ENCODE data around the gene FURIN. TPM values are rescaled to one million over a fixed set of nuclear protein-coding genes. Genes with fewer than 3 reads are reported as not detected.

FURIN gene
- total RNA-seq, 1 donor from 2014 or later, result 8.3 TPM

GRCh38 chr15:90860942-90861675, 7.3 kb upstream of the FURIN start:
- Histone ChIP-seq H3K9me3 (ENCODE audit: low read depth) (no peaks in the 10 kb centered on the region), H4K20me1 (ENCODE audit: low read depth) (no peaks in the 10 kb centered on the region), H3K27me3 (no peaks in the 10 kb centered on the region), H3K4me1 (peaks cover 4% of the 10 kb centered on the region), H3F3A (ENCODE audit: low read depth) (no peaks in the 10 kb centered on the region), H3K79me2 (ENCODE audit: low read depth) (no peaks in the 10 kb centered on the region), H2AFZ (replicated peaks) (no peak overlapping the region), H3K36me3 (no peaks in the 10 kb centered on the region), H3K27ac (no peak overlapping the region), H3K4me3 (no peak overlapping the region), H3K9ac (no peak overlapping the region), H3K4me2 (no peak overlapping the region)
- Mint-ChIP-seq H3K9me3 (no peaks in the 10 kb centered on the region), H3K4me3 (no peak overlapping the region), H3K27me3 (ENCODE audit: insufficient read depth, low read depth) (peaks cover 4% of the 10 kb centered on the region), H3K36me3 (no peaks in the 10 kb centered on the region), H3K4me1 (peaks cover 10% of the 10 kb centered on the region), H3K27ac (no peak overlapping the region)
- TF ChIP-seq EZH2 (IDR thresholded peaks at IDR 0.05), result no peak
- TF ChIP-seq CTCF (IDR thresholded peaks at IDR 0.05), result no peak
- no peak for TF ChIP-seq EZH2phosphoT487 (IDR thresholded peaks at IDR 0.05)
- no peak for DNase-seq (ENCODE audit: low spot score)

- H3K4me1 Mint-ChIP-seq, result peaks cover 10% of the 10 kb centered on the region
- H3K4me1 ChIP-seq, result peaks cover 4% of the 10 kb centered on the region
- no peaks in the 10 kb centered on the region for H3K36me3 Mint-ChIP-seq
- H3K27me3 Mint-ChIP-seq (ENCODE audit: insufficient read depth, low read depth), result peaks cover 7% of the 10 kb centered on the region
- no peaks in the 10 kb centered on the region for H3K36me3 ChIP-seq
- H3F3A ChIP-seq (ENCODE audit: low read depth), result no peaks in the 10 kb centered on the region
- H3K9me3 Mint-ChIP-seq, result no peaks in the 10 kb centered on the region
- H3K9me3 ChIP-seq (ENCODE audit: low read depth), result no peaks in the 10 kb centered on the region
- no peak overlapping the region for H2AFZ ChIP-seq (replicated peaks)
- H3K4me3 ChIP-seq, result no peak overlapping the region
- H3K4me3 Mint-ChIP-seq, result no peak overlapping the region
- no peak for DNase-seq (ENCODE audit: low spot score)
- TF ChIP-seq EZH2phosphoT487 (IDR thresholded peaks at IDR 0.05) (no peak), EZH2 (IDR thresholded peaks at IDR 0.05) (no peak), CTCF (IDR thresholded peaks at IDR 0.05) (no peak)
- H3K4me2 ChIP-seq, result no peak overlapping the region
- H4K20me1 ChIP-seq (ENCODE audit: low read depth), result no peaks in the 10 kb centered on the region
- no peak overlapping the region for H3K27ac Mint-ChIP-seq
- no peaks in the 10 kb centered on the region for H3K27me3 ChIP-seq
- no peak overlapping the region for H3K9ac ChIP-seq
- H3K79me2 ChIP-seq (ENCODE audit: low read depth), result no peaks in the 10 kb centered on the region
- H3K27ac ChIP-seq, result no peak overlapping the region
These were observed 5.9 kb upstream of the FURIN start for GRCh38 chr15:90862487-90862886.

- no peaks in the 10 kb centered on the region for H4K20me1 ChIP-seq (ENCODE audit: low read depth)
- no peaks in the 10 kb centered on the region for H3K9me3 Mint-ChIP-seq
- H3K27me3 ChIP-seq, result no peaks in the 10 kb centered on the region
- H3K9me3 ChIP-seq (ENCODE audit: low read depth), result no peaks in the 10 kb centered on the region
- peaks cover 10% of the 10 kb centered on the region for H3K4me1 Mint-ChIP-seq
- TF ChIP-seq EZH2phosphoT487 (IDR thresholded peaks at IDR 0.05) (no peak), EZH2 (IDR thresholded peaks at IDR 0.05) (no peak), CTCF (IDR thresholded peaks at IDR 0.05) (no peak)
- H3K79me2 ChIP-seq (ENCODE audit: low read depth), result no peaks in the 10 kb centered on the region
- DNase-seq (ENCODE audit: low spot score), result no peak
- H3K4me2 ChIP-seq, result no peak overlapping the region
- no peaks in the 10 kb centered on the region for H3K36me3 ChIP-seq
- no peaks in the 10 kb centered on the region for H3F3A ChIP-seq (ENCODE audit: low read depth)
- peaks cover 4% of the 10 kb centered on the region for H3K4me1 ChIP-seq
- no peak overlapping the region for H3K4me3 ChIP-seq
- H3K36me3 Mint-ChIP-seq, result no peaks in the 10 kb centered on the region
- no peak overlapping the region for H3K27ac ChIP-seq
- peaks cover 7% of the 10 kb centered on the region for H3K27me3 Mint-ChIP-seq (ENCODE audit: insufficient read depth, low read depth)
- H2AFZ ChIP-seq (replicated peaks), result no peak overlapping the region
- no peak overlapping the region for H3K4me3 Mint-ChIP-seq
- no peak overlapping the region for H3K9ac ChIP-seq
- H3K27ac Mint-ChIP-seq, result no peak overlapping the region
These were observed 5.2 kb upstream of the FURIN start for GRCh38 chr15:90862964-90863778.
